ENCODE results near the gene SLC6A19. TPM values are rescaled to one million over a fixed set of nuclear protein-coding genes. Genes with fewer than 3 reads are reported as not detected.

SLC6A19 gene
- total and polyA plus RNA-seq, 2 experiments from 2014 or later = 5.2 to 5.8 TPM

DNA sequence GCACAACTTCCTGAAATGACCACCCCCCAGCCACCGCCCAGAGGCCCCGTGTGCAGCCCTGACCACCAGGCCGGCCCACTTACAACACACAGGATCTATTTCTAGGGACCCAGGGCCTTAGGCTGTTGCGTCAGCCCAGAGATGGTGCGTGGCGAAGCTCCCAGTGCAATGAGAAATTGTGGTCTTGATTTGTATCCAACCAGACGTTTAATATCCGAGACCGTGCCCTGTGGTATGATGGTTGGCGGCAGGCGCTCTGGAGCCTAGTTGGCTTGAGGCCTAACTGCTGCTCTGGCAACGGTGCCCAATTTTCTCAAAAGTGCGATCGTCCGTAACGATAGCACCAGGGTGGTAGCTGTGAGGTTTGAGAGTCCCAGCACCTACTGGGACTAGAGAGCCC is 32.6 kb upstream of the SLC6A19 start:
- H3K36me3 ChIP-seq (replicated peaks; ENCODE audit: insufficient read depth, low read depth) = no peaks in the 10 kb centered on the region
- H4K20me1 ChIP-seq (ENCODE audit: insufficient read depth, poor library complexity, severe bottlenecking) = no peaks in the 10 kb centered on the region
- no peak overlapping the region for H3K4me3 ChIP-seq
- H3K27me3 ChIP-seq = no peaks in the 10 kb centered on the region
- H3K79me2 ChIP-seq = no peaks in the 10 kb centered on the region
- H2AFZ ChIP-seq = no peak overlapping the region
- H3K4me2 ChIP-seq = no peak overlapping the region
- H3K27ac ChIP-seq = no peak overlapping the region
- H3K9me3 ChIP-seq (ENCODE audit: low read depth) = no peaks in the 10 kb centered on the region
- no peak for DNase-seq (ENCODE audit: low spot score)
- no peaks in the 10 kb centered on the region for H3K9me2 ChIP-seq (replicated peaks; ENCODE audit: insufficient read depth)
- 99% methylated on average over 16 of the region's 16 CpGs for WGBS (ENCODE audit: low lambda C conversion rate, missing lambda C conversion rate)
- H3K4me1 ChIP-seq (ENCODE audit: insufficient read depth) = peaks cover 3% of the 10 kb centered on the region
- no peak for TF ChIP-seq EZH2phosphoT487 (IDR thresholded peaks at IDR 0.05; ENCODE audit: low read depth, severe bottlenecking, unreplicated experiment)

DNA sequence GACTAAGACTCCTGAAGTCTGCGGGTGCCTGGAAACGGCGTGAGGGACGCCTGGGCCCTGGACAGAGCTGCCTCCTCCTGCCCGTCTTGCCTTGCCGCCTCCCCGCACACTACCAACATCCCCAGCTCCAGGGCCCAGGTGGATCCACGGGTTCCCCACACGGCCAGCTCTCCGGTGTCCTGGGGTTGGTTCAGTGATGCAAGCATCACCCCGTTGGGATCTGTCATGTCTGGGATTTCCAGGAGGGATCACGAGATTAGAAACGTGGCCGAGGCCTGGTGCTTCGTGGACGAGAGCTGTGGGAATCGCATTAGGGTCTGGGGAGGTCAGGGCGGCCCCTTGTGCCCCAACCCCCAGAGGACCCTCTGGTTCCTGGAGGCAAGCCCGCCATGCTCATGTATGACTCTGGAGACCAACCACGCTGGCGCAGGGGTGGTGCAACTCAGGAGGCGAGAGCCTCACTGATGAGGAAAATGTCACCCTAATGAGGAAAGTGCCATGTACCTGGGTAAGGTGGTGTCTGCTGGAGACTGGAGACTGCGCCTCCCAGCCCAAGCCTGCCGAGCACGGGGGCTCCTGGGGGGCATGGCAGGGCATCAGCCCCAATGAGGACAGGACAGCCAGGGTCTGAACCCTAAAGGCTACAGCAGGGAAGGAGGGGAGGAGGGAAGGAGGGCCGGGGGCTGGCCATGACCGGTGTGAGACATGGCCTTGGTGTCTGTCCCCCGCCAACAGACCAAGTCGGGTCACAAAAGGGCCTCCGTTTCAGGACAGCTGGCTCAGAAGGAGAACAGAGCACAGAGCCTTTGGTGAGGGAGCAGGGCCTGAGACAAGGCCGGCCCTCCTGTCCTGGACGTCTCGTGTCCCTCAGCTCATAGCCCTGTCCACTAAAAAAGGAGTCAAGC is 31.9 kb upstream of the SLC6A19 start:
- 94% methylated on average over 32 of the region's 33 CpGs for WGBS (ENCODE audit: low lambda C conversion rate, missing lambda C conversion rate)
- H4K20me1 ChIP-seq (ENCODE audit: insufficient read depth, poor library complexity, severe bottlenecking) = no peaks in the 10 kb centered on the region
- TF ChIP-seq, protein P1, sequence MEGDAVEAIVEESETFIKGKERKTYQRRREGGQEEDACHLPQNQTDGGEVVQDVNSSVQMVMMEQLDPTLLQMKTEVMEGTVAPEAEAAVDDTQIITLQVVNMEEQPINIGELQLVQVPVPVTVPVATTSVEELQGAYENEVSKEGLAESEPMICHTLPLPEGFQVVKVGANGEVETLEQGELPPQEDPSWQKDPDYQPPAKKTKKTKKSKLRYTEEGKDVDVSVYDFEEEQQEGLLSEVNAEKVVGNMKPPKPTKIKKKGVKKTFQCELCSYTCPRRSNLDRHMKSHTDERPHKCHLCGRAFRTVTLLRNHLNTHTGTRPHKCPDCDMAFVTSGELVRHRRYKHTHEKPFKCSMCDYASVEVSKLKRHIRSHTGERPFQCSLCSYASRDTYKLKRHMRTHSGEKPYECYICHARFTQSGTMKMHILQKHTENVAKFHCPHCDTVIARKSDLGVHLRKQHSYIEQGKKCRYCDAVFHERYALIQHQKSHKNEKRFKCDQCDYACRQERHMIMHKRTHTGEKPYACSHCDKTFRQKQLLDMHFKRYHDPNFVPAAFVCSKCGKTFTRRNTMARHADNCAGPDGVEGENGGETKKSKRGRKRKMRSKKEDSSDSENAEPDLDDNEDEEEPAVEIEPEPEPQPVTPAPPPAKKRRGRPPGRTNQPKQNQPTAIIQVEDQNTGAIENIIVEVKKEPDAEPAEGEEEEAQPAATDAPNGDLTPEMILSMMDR (IDR thresholded peaks at IDR 0.05; ENCODE audit: poor library complexity) = no peak
- TF ChIP-seq EZH2phosphoT487 (IDR thresholded peaks at IDR 0.05; ENCODE audit: low read depth, severe bottlenecking, unreplicated experiment) = no peak
- no peak for TF ChIP-seq EZH2 (IDR thresholded peaks at IDR 0.05; ENCODE audit: borderline replicate concordance)

DNA sequence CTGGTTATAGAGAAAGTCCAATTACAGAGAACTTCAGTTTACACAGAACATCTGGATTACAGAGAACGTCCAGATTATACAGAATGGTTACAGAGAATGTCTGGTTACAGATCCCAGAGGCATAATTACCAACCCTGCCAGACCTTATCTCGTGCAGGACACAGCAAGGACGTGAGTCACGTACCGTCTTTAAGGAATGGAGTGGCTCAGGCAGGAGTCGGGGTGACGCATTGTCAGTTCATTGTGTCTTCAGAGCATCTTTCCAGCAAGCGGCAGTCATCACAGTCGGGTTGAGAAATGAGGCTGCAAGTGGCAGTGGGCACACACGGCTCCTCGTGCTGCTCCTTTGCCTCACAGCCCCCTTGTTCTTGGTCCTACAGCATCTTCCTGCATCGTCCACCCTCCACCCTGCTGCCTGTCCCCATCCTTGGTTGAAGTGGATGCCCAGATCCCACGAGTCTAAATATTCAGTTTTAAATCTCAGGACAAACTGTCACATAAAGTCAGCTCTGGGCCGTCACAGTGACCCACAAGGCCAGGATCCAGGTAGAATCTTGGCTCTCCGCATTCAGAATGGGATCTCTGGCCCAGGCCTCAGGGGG is 30.0 kb upstream of the SLC6A19 start:
- Histone ChIP-seq H3K27me3 (no peaks in the 10 kb centered on the region), H3K9me3 (ENCODE audit: low read depth) (no peaks in the 10 kb centered on the region), H3K36me3 (replicated peaks; ENCODE audit: insufficient read depth, low read depth) (no peaks in the 10 kb centered on the region), H2AFZ (no peak overlapping the region), H4K20me1 (ENCODE audit: insufficient read depth, poor library complexity, severe bottlenecking) (no peaks in the 10 kb centered on the region), H3K79me2 (no peaks in the 10 kb centered on the region), H3K4me1 (ENCODE audit: insufficient read depth) (peaks cover 6% of the 10 kb centered on the region), H3K9me2 (replicated peaks; ENCODE audit: insufficient read depth) (no peaks in the 10 kb centered on the region), H3K27ac (no peak overlapping the region), H3K4me3 (no peak overlapping the region), H3K4me2 (no peak overlapping the region)
- DNase-seq (ENCODE audit: low spot score) = peak; percentile 55
- 57% methylated on average over 15 of the region's 15 CpGs for WGBS (ENCODE audit: low lambda C conversion rate, missing lambda C conversion rate)
- TF ChIP-seq EZH2 (IDR thresholded peaks at IDR 0.05; ENCODE audit: borderline replicate concordance) (no peak), EZH2phosphoT487 (IDR thresholded peaks at IDR 0.05; ENCODE audit: low read depth, severe bottlenecking, unreplicated experiment) (no peak)
- TF ChIP-seq, protein P1 (IDR thresholded peaks at IDR 0.05; ENCODE audit: poor library complexity) = no peak

More for the DNA sequence above, 31.9 kb upstream of the SLC6A19 start:
- no peak for DNase-seq (ENCODE audit: low spot score)
- H3K4me3 ChIP-seq = no peak overlapping the region
- H3K27me3 ChIP-seq = no peaks in the 10 kb centered on the region
- no peaks in the 10 kb centered on the region for H3K9me3 ChIP-seq (ENCODE audit: low read depth)
- no peaks in the 10 kb centered on the region for H3K36me3 ChIP-seq (replicated peaks; ENCODE audit: insufficient read depth, low read depth)
- H3K9me2 ChIP-seq (replicated peaks; ENCODE audit: insufficient read depth) = no peaks in the 10 kb centered on the region
- H3K27ac ChIP-seq = no peak overlapping the region
- H3K79me2 ChIP-seq = no peaks in the 10 kb centered on the region
- H3K4me2 ChIP-seq = no peak overlapping the region
- no peak overlapping the region for H2AFZ ChIP-seq
- H3K4me1 ChIP-seq (ENCODE audit: insufficient read depth) = peaks cover 6% of the 10 kb centered on the region

DNA sequence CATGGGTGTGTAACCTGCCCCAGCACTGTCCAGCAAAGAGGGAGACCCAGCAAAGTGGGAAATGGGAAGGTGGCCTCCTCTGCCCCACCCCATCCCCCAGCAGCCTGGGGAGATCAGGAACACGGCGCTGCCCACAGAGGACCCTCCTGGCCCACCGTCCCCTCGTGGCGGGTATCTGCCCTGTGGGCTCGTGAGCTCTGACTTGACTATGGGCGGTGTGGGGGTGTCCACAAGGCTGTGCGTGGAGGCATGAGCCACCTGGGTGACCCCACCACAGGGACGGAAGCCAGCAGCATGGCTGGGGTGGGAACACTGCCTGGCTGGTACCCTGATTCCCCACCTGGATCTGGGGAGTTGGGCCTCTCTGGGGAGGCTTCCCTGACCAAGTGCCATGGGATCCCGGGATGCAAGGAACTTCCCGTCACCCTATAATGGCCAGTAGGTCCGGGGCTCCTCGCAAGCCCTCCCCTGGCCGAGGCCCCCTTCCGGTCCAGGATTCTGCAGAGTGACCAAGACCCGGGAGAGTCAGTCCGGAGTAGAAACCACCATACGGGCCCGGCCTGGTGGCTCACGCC is 29.3 kb upstream of the SLC6A19 start:
- Histone ChIP-seq H3K4me2 (no peak overlapping the region), H3K79me2 (no peaks in the 10 kb centered on the region), H3K36me3 (replicated peaks; ENCODE audit: insufficient read depth, low read depth) (no peaks in the 10 kb centered on the region), H3K9me3 (ENCODE audit: low read depth) (no peaks in the 10 kb centered on the region), H3K27me3 (no peaks in the 10 kb centered on the region), H2AFZ (no peak overlapping the region), H3K27ac (no peak overlapping the region), H4K20me1 (ENCODE audit: insufficient read depth, poor library complexity, severe bottlenecking) (no peaks in the 10 kb centered on the region), H3K4me1 (ENCODE audit: insufficient read depth) (peaks cover 6% of the 10 kb centered on the region), H3K9me2 (replicated peaks; ENCODE audit: insufficient read depth) (no peaks in the 10 kb centered on the region), H3K4me3 (no peak overlapping the region)
- 94% methylated on average over 20 of the region's 20 CpGs for WGBS (ENCODE audit: low lambda C conversion rate, missing lambda C conversion rate)
- no peak for DNase-seq (ENCODE audit: low spot score)
- TF ChIP-seq, protein P1 (IDR thresholded peaks at IDR 0.05; ENCODE audit: poor library complexity) = no peak
- no peak for TF ChIP-seq EZH2 (IDR thresholded peaks at IDR 0.05; ENCODE audit: borderline replicate concordance)
- TF ChIP-seq EZH2phosphoT487 (IDR thresholded peaks at IDR 0.05; ENCODE audit: low read depth, severe bottlenecking, unreplicated experiment) = no peak
